NCI-H2196 (cell line): ENCODE data around the gene ATP6V1C2.

Experiments used
- DNase-seq: peaks from one replicate; lab custom pipeline; 2025; ENCODE audit not compliant: unreplicated experiment; lab: John Stamatoyannopoulos, UW

Gene ATP6V1C2

DNA sequence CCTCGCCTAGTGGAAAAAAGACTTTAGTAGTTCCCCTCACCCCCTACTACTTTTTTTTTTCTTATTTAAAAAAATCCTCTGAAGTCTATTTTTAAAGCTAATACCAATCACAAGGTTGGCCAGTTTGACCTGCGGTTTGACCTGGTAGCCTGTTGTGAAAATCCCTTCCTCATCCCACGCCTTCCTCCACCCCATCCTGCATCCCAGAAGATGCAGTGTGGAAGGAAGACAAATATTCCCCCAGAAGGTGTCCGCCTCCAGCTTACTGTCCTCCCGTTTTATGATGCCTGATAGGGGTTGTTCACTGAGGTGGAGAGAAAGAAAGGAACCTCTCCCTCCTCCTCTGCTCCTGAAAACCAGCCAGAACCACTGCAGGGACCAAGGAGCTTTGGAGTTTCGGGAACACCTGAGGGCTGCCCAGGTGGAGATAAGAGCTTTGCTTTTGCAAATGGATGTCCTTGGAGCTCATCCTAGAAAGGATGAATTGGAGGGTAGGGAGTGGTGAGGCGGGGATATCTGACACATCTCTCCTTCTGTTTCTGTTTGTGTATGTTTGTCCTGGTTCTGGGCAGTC is 909 bp downstream of the ATP6V1C2 start:
- DNase-seq: no peak

DNA sequence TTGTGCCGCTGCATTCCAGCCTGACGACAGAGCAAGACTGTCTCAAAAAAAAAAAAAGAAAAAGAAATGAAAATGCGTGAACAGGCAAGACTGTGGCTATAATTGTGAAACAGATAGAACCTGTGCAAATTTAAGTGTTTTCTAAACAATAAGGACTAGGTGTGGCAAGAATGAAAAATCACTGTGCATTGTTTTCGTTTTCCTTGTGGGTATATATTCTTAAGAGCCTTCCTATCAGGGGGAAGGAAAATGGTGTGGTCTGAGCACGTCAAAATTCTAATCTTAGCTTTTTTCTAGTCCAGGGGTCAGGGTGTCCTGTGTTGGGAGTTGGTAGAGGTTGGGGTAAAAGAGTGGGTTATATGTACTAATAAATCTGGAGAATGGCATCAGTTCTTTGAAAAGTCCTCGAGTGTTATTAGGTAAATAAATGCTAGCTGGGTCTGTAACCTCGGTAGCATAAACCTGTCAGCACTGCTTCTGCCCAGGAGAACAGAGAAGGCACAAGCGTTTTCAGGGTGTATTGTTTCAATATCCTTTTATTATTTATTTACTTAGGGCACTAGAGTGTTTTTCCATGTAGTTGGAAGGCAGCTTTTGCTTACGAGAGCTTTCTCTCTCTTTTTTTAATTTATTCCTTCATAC is 11.6 kb downstream of the ATP6V1C2 start:
- DNase-seq: peak; percentile 27

DNA sequence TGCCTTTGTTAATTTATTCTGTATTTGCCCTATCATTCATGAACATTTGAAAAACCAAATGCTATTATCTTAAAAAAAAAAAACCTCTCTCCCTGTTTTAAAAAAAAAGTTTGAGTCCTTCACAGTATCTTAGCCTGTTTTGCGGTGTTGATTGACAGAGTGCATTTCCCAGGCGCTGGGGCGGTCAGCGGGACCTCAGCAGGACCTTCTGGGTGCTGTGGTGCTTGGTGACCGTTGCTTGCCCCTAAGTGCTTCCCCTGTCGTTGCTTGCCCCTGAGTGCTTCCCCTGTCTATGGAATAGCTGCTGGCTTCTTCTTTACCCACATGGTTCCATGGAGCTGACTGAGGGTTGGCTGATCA is 12.1 kb downstream of the ATP6V1C2 start:
- DNase-seq: no peak

DNA sequence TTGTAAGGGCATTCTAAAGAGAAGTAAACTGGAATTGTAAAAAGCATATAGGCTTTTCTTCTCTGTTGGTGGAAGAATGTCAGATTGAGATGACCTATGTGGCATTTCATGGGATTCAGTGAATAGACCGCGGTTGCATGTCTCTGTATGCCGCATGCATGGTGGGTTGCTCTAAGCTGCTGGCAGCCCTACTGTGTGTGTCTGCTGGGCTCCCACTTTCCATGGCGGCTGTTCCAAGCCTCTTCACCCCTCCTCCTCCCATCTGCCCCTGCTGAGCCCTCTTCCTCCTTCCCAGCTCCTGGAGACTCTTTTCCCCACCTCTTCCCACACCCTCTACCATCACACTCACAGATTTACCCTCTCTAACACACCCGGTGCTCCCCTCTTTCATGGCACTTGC is 12.6 kb downstream of the ATP6V1C2 start:
- DNase-seq: no peak

DNA sequence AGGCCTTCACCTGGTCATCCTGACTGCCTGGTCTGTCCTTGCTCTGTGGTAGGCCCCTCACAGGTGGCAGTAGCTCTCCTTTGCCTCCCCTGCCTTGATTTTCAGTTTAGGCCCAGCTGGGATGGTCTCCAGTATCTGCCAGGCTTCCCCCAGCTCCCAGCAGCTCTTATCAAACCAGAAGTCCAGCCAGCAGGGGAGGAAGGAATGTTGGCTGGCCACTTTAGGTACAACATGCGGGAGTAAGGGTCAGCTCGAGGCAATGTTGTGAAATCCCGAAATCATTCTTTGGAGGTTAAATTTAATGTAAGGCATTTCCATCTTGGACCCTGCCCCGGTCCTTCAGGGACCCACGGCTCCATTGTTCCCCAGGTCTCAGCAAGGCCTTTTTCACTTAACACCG is 16.8 kb downstream of the ATP6V1C2 start:
- DNase-seq: no peak

DNA sequence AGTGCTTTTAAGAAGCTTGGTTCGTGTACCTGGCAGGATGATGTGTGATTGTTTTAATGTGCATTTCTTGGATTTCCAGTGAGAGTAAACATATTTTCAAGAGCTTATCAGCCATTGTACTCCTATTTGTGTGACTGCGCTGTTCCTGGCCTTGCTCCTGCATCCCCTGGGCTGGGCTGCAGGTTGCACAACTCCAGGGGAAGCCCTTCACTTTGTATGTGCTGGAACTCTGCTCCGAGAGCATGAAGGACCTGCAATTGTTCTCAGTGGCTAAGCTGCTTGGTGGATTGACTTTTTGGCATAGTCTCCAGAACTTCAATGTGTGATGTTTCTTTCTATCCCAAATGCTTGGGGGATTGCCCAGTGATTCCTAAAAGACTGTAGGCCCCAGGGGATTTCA is 18.8 kb downstream of the ATP6V1C2 start:
- no peak for DNase-seq

DNA sequence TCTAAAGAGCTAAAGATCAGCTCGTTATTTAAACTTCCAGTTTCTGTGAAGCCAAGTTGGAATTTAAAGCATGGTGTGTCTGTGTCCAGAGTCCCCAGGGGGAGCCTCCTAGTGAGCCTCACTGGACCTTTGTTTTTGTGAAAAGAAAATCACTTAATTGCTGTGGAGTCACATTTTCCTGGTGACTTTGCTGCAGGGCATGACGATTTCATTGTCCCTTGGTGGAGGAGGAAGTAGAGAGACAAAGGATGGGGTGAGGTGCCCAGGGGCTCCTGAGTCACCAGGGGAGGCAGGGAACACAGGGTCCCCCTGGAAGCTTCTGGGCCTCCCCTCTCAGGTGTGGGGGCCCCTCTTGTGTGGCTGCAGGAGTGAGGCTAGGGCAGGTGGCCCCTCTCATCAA is 19.7 kb downstream of the ATP6V1C2 start:
- no peak for DNase-seq

DNA sequence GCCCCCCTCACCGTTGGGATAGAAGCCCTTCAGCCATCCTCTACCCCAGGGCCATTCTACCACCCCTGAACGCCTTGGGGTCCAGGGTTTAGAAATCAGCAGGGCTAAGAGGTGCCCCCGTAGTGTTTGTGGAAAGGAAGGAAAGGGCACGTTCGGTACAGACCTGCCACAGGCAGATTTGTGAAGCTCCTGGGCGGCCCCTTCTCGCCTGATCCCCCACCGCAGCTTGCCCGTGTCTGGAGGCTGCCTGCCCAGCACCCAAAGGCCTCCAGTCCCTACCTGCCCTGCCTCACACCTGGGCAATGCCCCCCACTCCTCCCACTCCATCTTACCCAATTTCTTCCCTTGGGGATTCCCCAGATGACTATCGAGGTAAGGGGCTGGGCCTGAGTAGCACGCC is 21.2 kb downstream of the ATP6V1C2 start:
- no peak for DNase-seq

DNA sequence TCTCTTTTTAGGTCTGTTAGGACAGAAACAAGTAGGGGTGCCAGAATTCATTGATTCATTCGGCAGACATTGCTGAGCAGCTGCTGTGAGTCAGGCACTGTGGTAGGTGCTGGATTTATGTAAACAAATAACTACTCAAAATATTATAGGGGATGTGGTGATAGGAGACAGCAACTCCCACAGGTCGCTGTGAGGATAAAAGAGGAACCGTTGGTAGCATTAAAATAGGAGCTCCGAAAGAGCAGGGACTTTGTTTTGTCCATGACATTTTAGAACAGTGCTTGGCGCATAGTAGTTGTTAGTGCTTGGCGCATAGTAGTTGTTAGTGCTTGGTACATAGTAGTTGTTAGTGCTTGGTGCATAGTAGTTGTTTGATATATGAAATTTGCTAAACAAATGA is 29.2 kb downstream of the ATP6V1C2 start:
- DNase-seq: no peak

DNA sequence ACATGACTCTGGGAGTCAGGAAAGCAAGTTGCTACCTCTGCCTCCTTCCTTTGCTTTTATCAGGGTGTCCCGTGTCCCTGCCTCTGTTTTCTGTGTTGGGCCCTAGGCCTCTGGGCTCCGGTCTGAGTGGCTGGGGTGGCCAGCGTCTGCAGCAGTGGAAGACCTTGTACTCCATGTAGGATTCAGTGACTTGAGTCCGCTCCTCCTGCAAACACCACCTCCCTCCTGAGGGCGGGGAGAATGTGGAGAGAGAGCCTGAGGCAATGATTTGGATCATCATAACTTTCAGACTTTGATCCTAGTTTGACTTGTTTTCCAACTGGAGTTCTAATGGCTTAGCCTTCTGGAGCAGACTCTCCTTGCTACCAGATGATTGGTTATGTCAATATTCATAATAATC is 30.8 kb downstream of the ATP6V1C2 start:
- no peak for DNase-seq

DNA sequence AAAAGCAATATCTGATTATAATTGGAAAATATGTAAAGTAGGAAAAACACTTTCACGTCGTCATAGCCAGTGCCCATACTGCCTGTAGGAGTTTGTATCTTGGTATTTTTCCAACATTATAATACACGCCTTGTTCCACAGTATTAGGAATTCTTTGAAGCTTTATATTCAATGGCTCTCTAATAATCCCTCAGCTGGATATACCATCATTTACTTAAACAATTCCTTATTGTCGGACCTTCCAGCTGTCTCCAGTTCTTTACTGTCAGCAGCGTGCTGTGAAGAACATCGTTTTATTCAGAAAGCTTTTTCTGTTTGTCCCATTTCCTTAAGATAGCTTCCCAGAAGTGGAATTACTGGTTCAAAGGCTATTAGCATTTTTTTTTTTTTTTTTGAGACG is 31.7 kb downstream of the ATP6V1C2 start:
- no peak for DNase-seq

DNA sequence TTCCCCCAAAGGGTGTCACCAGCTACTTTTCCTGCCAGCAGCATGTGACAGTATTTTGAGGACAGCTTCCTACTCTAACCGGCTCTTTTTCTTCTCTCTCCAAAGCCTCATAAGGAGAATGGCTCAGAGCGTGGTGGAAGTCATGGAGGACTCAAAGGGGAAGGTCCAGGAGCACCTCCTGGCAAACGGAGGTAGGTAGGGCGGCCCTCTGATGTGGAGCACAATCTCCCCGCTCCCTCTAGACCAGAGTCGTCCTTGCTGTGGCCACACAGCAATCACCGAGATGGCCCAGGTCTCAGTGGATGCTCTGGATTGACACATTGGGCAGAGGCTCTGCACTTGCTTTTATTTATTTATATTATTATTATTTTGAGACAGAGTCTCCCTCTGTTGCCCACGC is 32.4 kb downstream of the ATP6V1C2 start:
- no peak for DNase-seq

DNA sequence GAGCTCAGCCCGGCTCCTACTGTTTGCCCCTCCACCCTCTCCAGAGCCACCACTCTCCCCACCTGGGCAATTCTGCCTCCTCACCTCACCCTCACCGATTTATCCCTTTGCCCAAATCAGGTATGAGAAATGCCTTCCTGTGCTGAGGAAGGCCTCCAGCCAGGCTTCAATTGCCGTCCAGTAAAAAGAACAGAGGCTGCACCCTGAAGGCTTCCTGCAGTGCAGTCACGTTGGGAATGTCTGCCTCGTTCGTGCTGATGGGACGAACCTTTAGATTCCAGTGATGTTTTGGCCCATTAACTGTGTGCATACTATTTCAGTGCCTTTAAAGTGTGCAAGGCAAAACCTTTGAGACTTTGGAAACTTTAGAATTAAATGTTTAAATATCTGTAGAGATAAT is 34.2 kb downstream of the ATP6V1C2 start:
- no peak for DNase-seq

DNA sequence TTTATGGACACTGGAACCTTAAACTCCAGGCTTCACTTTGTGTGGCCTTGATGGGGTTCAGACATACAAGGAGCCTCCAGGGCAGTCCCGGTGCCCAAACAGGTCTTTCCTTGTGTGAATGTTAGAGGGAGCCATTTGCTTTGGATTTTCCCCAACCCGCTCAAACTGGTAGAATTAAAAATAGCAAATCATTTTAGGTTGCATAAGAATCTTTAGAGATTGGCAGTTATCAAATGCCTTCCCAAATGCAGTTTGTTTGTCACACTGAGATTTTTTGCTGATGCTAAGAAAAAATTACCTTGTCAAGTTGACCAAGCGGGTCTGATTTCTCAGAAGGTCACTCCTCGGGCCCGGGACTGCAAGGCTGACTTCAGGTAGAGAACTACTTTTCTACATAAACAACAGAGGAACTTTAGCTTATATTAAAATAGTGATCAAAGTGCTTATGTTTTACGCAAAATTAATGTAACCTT is 36.4 kb downstream of the ATP6V1C2 start:
- DNase-seq: no peak

DNA sequence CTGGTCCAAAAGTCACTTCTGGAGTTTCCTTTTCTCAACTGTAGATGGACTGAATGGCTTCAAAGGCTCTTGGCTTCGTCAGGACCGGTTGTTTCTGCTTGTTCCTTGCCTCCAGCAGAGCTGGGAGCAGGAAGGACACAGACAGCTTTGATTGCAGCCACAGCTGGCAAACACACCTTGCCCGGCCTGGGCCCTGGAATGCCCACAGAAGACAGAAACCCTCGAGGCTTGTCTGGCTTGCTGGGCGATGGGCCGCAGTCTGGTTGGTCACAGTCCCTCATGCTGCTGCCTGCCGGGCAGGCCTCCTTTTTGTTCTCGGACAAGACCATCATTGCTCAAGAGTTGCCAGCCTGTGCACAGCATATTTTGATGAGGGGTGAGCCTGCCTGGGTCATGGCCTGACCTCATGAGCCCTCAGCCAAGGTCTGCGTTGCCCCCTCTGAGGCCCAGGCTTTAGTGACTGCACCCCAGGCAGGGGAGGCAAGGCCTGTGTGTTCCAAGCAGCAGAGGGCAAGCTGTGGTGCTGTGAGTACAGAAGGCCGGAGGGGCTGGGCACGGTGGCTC is 37.8 kb downstream of the ATP6V1C2 start:
- no peak for DNase-seq

DNA sequence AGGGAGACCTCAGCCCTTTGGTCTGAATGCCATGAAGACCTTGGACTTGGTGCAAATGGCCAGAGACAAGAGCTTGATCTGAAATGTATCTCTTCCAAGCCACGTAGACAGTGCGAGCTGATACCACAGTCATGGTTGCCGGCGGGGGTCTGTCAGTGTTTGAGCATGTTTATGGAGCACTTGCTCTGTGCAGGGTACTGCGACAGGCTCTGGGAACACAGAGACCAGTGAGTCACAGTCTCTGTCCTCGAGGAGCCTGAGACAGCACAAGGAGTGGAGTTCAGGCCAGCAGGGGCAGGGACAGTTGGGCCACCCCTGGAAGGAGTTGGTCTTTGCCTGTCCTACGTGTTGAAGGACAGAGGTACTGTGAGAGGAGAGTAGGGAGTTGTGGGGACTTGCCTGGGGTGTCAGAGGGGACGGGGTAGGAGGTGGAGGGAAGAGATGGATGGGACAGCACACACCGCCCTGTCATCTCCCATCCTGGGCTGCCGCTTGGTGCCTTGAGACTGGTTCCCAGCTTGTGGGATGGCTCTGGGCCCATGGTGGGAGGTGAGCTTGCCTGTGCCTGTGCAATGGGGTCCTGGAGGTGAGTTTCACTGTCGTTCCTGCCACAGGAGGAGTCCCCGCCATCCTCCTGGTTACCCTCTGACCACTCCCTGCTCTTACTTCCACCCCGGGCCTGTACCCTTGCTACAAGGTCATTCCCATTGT is 39.5 kb downstream of the ATP6V1C2 start:
- DNase-seq: no peak

DNA sequence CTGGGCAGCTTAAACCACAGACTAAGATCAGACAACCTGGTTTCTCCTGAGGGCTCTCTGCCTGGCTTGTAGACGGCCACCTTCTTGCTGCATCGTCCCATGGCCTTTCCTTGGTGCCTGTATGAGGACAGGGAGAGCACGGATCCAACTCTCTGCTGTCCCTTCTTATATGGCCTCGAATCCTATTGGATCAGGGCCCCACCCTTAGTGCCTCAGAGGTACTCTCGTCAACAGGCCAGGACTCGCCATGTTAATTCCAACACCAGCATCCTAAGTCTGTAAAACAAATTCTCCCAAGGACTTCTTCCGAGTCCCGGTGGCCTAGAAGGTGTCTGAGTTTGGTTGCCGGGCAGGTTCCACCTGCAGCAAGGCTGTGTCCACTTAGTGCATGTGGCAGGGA is 40.2 kb downstream of the ATP6V1C2 start:
- no peak for DNase-seq

DNA sequence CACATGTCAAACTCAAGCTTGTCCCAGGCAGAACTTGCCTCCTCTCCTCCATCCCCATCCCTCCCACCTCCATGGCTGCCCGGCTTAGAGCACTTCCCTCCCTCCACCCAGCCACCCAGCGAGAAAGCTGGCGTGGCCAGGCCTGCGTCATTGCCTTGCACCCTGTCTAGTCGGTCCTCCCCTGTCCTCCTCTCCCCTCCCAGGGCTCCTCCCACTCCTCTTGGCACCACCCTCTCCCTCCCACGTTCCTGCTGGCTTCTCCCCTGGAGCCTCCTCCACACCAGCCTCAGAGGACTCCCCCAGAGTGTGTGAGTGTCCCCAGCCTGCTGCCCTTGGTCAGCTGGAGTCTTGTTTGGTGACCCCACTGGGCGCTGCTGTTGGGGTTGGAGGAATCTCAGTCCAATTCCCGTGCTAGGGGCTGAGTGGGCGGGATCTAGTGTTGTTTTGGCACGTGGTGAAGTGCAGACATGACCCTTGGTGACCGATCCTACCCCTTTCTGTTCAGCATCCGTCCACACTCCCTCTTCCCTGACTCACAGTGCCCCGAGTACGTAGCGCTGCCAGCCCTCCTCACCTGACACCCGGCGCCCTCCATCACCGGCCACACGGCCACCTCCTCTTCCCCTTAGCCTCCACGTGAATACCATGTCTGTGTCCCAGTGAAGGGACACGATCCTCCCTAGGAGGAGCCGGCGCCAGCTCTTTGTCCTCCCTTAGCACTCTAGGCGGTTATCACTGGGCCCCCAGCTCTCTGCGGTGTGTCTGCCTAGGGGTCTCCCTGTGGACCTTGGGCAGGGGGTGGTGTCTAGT is 41.4 kb downstream of the ATP6V1C2 start:
- no peak for DNase-seq

DNA sequence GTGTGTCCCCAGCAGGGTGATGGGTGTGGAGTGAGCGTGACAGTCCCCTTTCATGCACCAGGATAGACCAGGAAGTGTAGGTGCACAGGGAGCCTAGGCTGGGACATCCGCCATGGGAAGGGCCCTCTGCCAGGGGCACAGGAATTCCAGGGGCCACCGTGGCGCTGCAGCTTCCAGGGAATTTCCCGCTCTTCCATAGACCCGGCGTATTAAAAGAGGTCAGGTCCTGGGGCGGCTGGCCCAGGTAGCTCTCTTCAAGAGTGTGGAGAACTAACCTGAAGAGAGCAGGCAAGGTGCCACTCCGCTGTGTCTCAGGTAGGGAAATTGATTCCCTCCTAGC is 42.0 kb downstream of the ATP6V1C2 start:
- DNase-seq: no peak

DNA sequence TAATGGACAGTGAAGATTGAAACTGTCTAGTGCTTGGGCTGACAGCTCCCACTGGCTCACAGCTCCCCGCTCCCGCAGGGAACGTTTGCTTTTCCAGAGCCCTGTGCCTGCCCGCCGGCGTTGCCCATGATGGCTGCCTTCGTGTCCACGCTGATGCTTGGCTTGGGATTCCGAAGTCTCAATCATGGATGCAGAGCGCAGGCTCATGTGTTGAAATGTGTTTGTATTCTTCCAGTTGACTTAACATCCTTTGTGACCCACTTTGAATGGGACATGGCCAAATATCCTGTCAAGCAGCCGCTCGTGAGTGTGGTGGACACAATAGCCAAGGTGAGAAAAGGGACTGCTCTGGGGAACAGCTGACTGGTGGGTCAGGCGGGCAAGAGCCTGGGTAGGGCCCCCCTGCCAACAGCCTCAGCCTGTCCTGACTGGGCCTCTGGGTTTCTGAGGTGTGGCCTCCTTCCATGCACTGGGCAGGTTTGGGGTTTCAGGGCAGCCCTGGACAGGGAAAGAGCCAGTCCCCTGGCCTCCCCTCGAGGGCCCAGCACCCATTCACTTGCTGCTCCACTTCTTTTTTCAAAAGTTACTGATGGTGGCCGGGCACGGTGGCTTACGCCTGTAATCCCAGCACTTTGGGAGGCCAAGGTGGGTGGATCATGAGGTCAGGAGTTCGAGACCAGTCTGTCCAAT is 42.8 kb downstream of the ATP6V1C2 start:
- no peak for DNase-seq

DNA sequence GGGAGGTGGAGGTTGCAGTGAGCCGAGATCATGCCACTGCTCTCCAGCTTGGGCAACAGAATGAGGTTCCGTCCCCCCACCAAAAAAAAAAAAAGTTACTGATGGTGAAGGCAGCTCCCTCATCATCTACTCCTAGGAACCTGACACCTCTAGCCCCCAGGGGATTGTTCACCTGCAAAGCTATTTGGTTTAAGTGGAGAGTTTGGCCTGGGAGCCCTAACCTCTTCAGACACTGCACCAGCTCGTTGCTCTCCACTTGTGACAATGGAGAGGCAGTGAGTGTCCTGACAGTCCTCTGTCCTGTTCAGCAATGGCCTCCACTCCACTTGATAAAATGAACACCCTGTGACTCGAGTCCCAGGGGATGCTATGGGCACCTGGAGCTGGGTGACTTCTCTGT is 43.5 kb downstream of the ATP6V1C2 start:
- no peak for DNase-seq
